Activated CD8-positive, alpha-beta T cell treated with anti-CD3 and anti-CD28 coated beads, Interleukin-2, amount 10 ng/mL, durations not matched to agents 7 days and 5 days (primary cell): ENCODE results near the gene GTF2H1. TPM values are rescaled to one million over a fixed set of nuclear protein-coding genes. Genes with fewer than 3 reads are reported as not detected.

Experiments used
- ATAC-seq: fragments of 150-1000 bp; cut with Tn5 transposase; one replicate; pipeline ENCODE4 v1.10.0; 2021; ENCODE audit warnings: moderate library complexity
- CTCF ChIA-PET: fragments of 350-600 bp; sonication (Branson Sonifier 250); formaldehyde crosslinking; loops from one replicate; lab custom pipeline; 2021; ENCODE audit warnings: antibody characterized with exemption; lab: Charles Lee
- POLR2A ChIA-PET: fragments of 350-600 bp; sonication (Branson Sonifier 250); formaldehyde crosslinking; loops from one replicate; lab custom pipeline; 2021; ENCODE audit warnings: antibody characterized with exemption; lab: Charles Lee
- DNase-seq: peaks from one replicate; pipeline ENCODE4 v3.0.0-alpha.2; 2020
- H3K27ac Mint-ChIP-seq: one replicate; pipeline ENCODE4 v1.8.0; 2021; ENCODE audit warnings: mild to moderate bottlenecking, mixed read lengths
- H3K27me3 Mint-ChIP-seq: one replicate; pipeline ENCODE4 v1.8.0; 2021; ENCODE audit warnings: low read depth, mixed read lengths
- H3K36me3 Mint-ChIP-seq: one replicate; pipeline ENCODE4 v1.8.0; 2021; ENCODE audit warnings: low read depth, mixed read lengths
- H3K4me1 Mint-ChIP-seq: one replicate; pipeline ENCODE4 v1.8.0; 2021; ENCODE audit warnings: low read depth, mixed read lengths
- H3K4me3 Mint-ChIP-seq: one replicate; pipeline ENCODE4 v1.8.0; 2021; ENCODE audit warnings: mild to moderate bottlenecking, mixed read lengths
- H3K9me3 Mint-ChIP-seq: one replicate; pipeline ENCODE4 v1.8.0; 2022; ENCODE audit warnings: mixed read lengths; ENCODE audit not compliant: insufficient read depth
- total RNA-seq, 2 experiments: library from RNA; stranded (reverse); gene quantifications; one replicate each; pipeline ENCODE4 v1.2.3, GENCODE V29; 2021

GTF2H1 gene
- total RNA-seq, 2 experiments from 2014 or later = 47.2 to 47.8 TPM

GRCh38 chr11:18307461-18308139 lies 14.8 kb upstream of the GTF2H1 start:
- no peak for ATAC-seq
- Mint-ChIP-seq H3K4me1 (no peaks in the 10 kb centered on the region), H3K36me3 (peaks cover 42% of the 10 kb centered on the region), H3K27me3 (no peaks in the 10 kb centered on the region), H3K4me3 (no peak overlapping the region), H3K9me3 (no peaks in the 10 kb centered on the region), H3K27ac (no peak overlapping the region)
- no peak for DNase-seq
- ChIA-PET CTCF (interaction anchor here (0.7 to 1.5 kb wide), 4 partner anchors 7 to 28 kb away, joined by 3 to 5 read pairs (median 4); no protein-coding TSS in a partner anchor), POLR2A (no interaction called here)

GRCh38 chr11:18308242-18308641 lies 14.1 kb upstream of the GTF2H1 start:
- peaks cover 42% of the 10 kb centered on the region for H3K36me3 Mint-ChIP-seq
- H3K27ac Mint-ChIP-seq = no peak overlapping the region

DNA sequence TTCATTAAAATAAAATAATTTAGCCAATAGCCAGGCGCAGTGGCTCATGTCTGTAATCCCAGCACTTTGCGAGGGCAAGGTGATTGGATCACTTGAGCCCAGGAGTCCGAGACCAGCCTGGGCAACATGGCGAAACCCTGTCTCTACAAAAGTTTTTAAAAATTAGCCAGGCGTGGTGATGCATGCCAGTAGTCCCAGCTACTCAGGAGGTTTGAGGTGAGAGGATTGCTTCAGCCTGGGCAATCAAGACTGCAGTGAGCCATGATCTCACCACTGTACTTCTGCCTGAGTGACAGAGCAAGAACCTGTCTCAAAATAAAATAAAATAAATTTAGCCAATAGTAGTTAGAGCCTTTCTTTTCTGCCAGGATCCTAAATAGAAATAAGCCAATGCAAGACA lies 12.7 kb upstream of the GTF2H1 start:
- ChIA-PET POLR2A (no interaction called here), CTCF (no interaction called here)
- H3K36me3 Mint-ChIP-seq = peaks cover 42% of the 10 kb centered on the region
- no peaks in the 10 kb centered on the region for H3K27me3 Mint-ChIP-seq
- no peaks in the 10 kb centered on the region for H3K4me1 Mint-ChIP-seq
- no peak overlapping the region for H3K27ac Mint-ChIP-seq
- no peak overlapping the region for H3K4me3 Mint-ChIP-seq
- DNase-seq = no peak
- no peaks in the 10 kb centered on the region for H3K9me3 Mint-ChIP-seq
- no peak for ATAC-seq

More at GRCh38 chr11:18308242-18308641, 14.1 kb upstream of the GTF2H1 start:
- Mint-ChIP-seq H3K4me1 (no peaks in the 10 kb centered on the region), H3K27me3 (no peaks in the 10 kb centered on the region), H3K9me3 (no peaks in the 10 kb centered on the region), H3K4me3 (no peak overlapping the region)
- ATAC-seq (no peak), DNase-seq (no peak)
- POLR2A ChIA-PET = no interaction called here
- CTCF ChIA-PET = interaction anchor here (1.1 kb wide), 1 partner anchor 11 kb away, joined by 4 read pairs; no protein-coding TSS in a partner anchor

GRCh38 chr11:18310800-18311340 lies 11.5 kb upstream of the GTF2H1 start:
- POLR2A ChIA-PET = no interaction called here
- Mint-ChIP-seq H3K27me3 (no peaks in the 10 kb centered on the region), H3K4me3 (no peak overlapping the region), H3K36me3 (peaks cover 42% of the 10 kb centered on the region), H3K27ac (no peak overlapping the region), H3K9me3 (no peaks in the 10 kb centered on the region), H3K4me1 (no peaks in the 10 kb centered on the region)
- CTCF ChIA-PET = interaction anchor here (1.2 kb wide), 1 partner anchor 67 kb away, joined by 4 read pairs; no protein-coding TSS in a partner anchor
- ATAC-seq (no peak), DNase-seq (no peak)

DNA sequence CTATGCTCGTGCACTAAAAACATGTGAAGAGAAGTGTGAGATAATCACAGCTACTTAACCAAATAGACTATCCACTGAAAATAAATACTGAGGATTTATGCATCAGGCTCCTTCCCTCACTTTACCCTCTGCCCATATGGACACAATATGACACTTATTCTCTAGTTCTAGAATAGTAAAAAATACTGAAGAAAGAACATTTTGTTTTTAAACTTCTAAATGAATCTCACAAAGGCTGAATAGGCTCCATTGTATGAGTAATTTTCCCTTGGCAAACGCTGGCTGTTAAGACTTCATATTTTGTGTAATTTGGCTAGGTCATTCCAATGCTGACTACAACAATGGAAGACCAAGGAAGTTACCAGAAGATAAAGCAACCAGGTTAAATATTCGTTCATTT lies 10.4 kb upstream of the GTF2H1 start:
- DNase-seq = no peak
- ChIA-PET CTCF (interaction anchor here (1.2 kb wide), 1 partner anchor 68 kb away, joined by 4 read pairs; no protein-coding TSS in a partner anchor), POLR2A (interaction anchor here (1.7 kb wide), 1 partner anchor 10 kb away, joined by 8 read pairs; the partner anchor contains the start of genes GTF2H1 and HPS5)
- Mint-ChIP-seq H3K27me3 (no peaks in the 10 kb centered on the region), H3K4me3 (no peak overlapping the region), H3K4me1 (no peaks in the 10 kb centered on the region), H3K27ac (no peak overlapping the region), H3K9me3 (no peaks in the 10 kb centered on the region), H3K36me3 (peaks cover 32% of the 10 kb centered on the region)
- no peak for ATAC-seq

GRCh38 chr11:18312663-18313420 lies 9.5 kb upstream of the GTF2H1 start:
- POLR2A ChIA-PET = interaction anchor here (1.7 kb wide), 1 partner anchor 9 kb away, joined by 8 read pairs; the partner anchor contains the start of genes GTF2H1 and HPS5
- CTCF ChIA-PET = no interaction called here
- Mint-ChIP-seq H3K9me3 (no peaks in the 10 kb centered on the region), H3K4me3 (no peak overlapping the region), H3K4me1 (peaks cover 1% of the 10 kb centered on the region), H3K27me3 (no peaks in the 10 kb centered on the region), H3K36me3 (peaks cover 34% of the 10 kb centered on the region), H3K27ac (peak overlapping the region; percentile 22)
- no peak for DNase-seq
- ATAC-seq = no peak

DNA sequence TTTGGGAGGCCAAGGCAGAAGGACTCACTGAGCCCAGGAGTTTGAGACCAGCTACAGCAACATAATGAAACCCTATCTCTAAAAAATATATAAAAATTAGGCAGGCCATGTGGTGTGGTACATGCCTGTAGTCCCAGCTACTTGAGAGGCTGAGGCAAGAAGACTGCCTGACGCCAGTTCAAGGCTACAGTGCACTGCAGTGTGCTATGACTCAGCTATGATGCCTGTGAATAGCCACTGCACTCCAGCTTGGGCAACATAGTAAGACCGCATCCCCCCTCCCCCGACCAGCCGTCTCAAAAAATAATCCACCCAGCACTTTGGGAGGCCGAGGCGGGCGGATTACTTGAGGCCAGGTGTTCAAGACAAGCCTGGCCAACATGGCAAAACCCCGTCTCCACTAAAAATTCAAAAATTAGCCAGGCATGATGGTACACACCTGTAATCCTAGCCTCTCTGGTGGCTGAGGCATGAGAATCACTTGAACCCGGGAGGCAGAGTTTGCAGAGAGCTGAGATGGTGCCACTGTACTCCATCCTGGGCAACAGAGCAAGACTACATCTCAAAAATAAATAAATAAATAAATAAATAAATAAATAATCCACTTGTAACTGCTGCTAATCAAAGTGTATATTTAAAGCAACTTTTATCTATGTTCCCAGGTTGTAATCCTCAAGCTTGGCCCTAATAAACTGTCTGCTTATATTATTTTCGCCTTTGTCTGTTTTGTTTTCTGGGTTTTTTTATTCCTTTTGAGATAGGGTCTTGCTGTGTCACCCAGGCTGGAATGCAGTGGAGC lies 8.2 kb upstream of the GTF2H1 start:
- ATAC-seq (no peak), DNase-seq (no peak)
- Mint-ChIP-seq H3K4me3 (no peak overlapping the region), H3K27me3 (no peaks in the 10 kb centered on the region), H3K9me3 (no peaks in the 10 kb centered on the region), H3K4me1 (peaks cover 13% of the 10 kb centered on the region), H3K36me3 (peaks cover 26% of the 10 kb centered on the region), H3K27ac (no peak overlapping the region)
- ChIA-PET CTCF (interaction anchor here (1.2 to 2.3 kb wide), 2 partner anchors 7 to 70 kb away, joined by 3 to 6 read pairs; no protein-coding TSS in a partner anchor), POLR2A (interaction anchor here (1.2 to 1.4 kb wide), 2 partner anchors 69 to 80 kb away, joined by 3 read pairs; partner anchors contain the start of gene LDHA)

GRCh38 chr11:18314784-18315523 lies 7.4 kb upstream of the GTF2H1 start:
- H3K4me1 Mint-ChIP-seq = peaks cover 20% of the 10 kb centered on the region
- POLR2A ChIA-PET = interaction anchor here (0.6 to 1.4 kb wide), 2 partner anchors 55 to 69 kb away, joined by 3 to 4 read pairs; no protein-coding TSS in a partner anchor
- no peak for ATAC-seq

GRCh38 chr11:18315893-18316292 lies 6.5 kb upstream of the GTF2H1 start:
- Mint-ChIP-seq H3K4me1 (peaks cover 28% of the 10 kb centered on the region), H3K9me3 (no peaks in the 10 kb centered on the region), H3K4me3 (no peak overlapping the region), H3K27ac (no peak overlapping the region), H3K27me3 (no peaks in the 10 kb centered on the region), H3K36me3 (peaks cover 23% of the 10 kb centered on the region)
- POLR2A ChIA-PET = interaction anchor here (0.7 kb wide), 1 partner anchor 79 kb away, joined by 3 read pairs; the partner anchor contains the start of gene LDHA
- no peak for DNase-seq
- ATAC-seq = no peak
- CTCF ChIA-PET = interaction anchor here (1.2 to 2.2 kb wide), 3 partner anchors 16 to 72 kb away, joined by 3 to 9 read pairs (median 6); no protein-coding TSS in a partner anchor

More at GRCh38 chr11:18314784-18315523, 7.4 kb upstream of the GTF2H1 start:
- Mint-ChIP-seq H3K27ac (no peak overlapping the region), H3K4me3 (no peak overlapping the region), H3K9me3 (no peaks in the 10 kb centered on the region), H3K36me3 (peaks cover 26% of the 10 kb centered on the region), H3K27me3 (no peaks in the 10 kb centered on the region)
- CTCF ChIA-PET = interaction anchor here (1.2 to 2.3 kb wide), 3 partner anchors 8 to 71 kb away, joined by 3 to 6 read pairs (median 6); no protein-coding TSS in a partner anchor
- no peak for DNase-seq

GRCh38 chr11:18317551-18317950 lies 4.8 kb upstream of the GTF2H1 start:
- H3K9me3 Mint-ChIP-seq = no peaks in the 10 kb centered on the region
- CTCF ChIA-PET = interaction anchor here (2.2 kb wide), 1 partner anchor 74 kb away, joined by 9 read pairs; no protein-coding TSS in a partner anchor
- H3K4me1 Mint-ChIP-seq = peaks cover 35% of the 10 kb centered on the region
- no peak overlapping the region for H3K27ac Mint-ChIP-seq
- H3K27me3 Mint-ChIP-seq = no peaks in the 10 kb centered on the region
- ATAC-seq (no peak), DNase-seq (no peak)
- peaks cover 15% of the 10 kb centered on the region for H3K36me3 Mint-ChIP-seq
- POLR2A ChIA-PET = no interaction called here
- H3K4me3 Mint-ChIP-seq = no peak overlapping the region
